ENCODE data around the gene CLIP3. TPM values are rescaled to one million over a fixed set of nuclear protein-coding genes. Genes with fewer than 3 reads are reported as not detected.

Gene CLIP3
- total RNA-seq, 1 experiment from 2014 or later, result 1.5 TPM

GRCh38 chr19:36061367-36061766 lies 28.7 kb upstream of the CLIP3 start:
- Histone ChIP-seq H3K9me2 (ENCODE audit: insufficient read depth) (no peaks in the 10 kb centered on the region), H3K36me3 (ENCODE audit: control insufficient read depth in 1 of 2, insufficient read depth in 2 of 2, low read length in 2 of 2) (peaks cover 13 to 27% of the 10 kb centered on the region in 2 experiments; a peak in 3 of 4 replicates), H3K79me2 (ENCODE audit: insufficient read depth, low read length) (peaks cover 20% of the 10 kb centered on the region), H3K4me3 (replicated peaks in 1 of 2; ENCODE audit: low read depth in 1 of 2, low read length in 2 of 2) (no peak overlapping the region), H3K9me3 (ENCODE audit: control insufficient read depth in 1 of 2, insufficient read depth in 1 of 2, low read depth in 1 of 2, low read length in 2 of 2) (no peaks in the 10 kb centered on the region), H4K20me1 (ENCODE audit: insufficient read depth) (no peaks in the 10 kb centered on the region), H2AFZ (ENCODE audit: low read depth, low read length, poor library complexity, severe bottlenecking) (no peak overlapping the region), H3K27ac (ENCODE audit: low read depth, low read length) (no peak overlapping the region), H3K27me3 (ENCODE audit: insufficient read depth, low read length) (no peaks in the 10 kb centered on the region), H3K9ac (ENCODE audit: low read length) (no peak overlapping the region), H3K4me2 (ENCODE audit: low read length) (no peak overlapping the region), H3K4me1 (ENCODE audit: control insufficient read depth in 1 of 2, insufficient read depth in 2 of 2, low read length in 2 of 2) (peaks cover 0 to 2% of the 10 kb centered on the region in 2 experiments; a peak in 2 of 4 replicates)
- ChIA-PET RAD21 (ENCODE audit: low non-redundant PET in 1 of 2, low total read pairs in 2 of 2, uncharacterized antibody in 2 of 2, unreplicated experiment in 2 of 2) (interaction anchor here in 1 of 2 experiments (1.0 kb wide), 1 partner anchor 67 kb away, joined by 4 read pairs; no protein-coding TSS in a partner anchor), POLR2A (interaction anchor here (1.6 kb wide), 1 partner anchor 54 kb away, joined by 4 read pairs; the partner anchor contains the start of genes POLR2I and TBCB), CTCF (interaction anchor here (1.2 kb wide), 1 partner anchor 65 kb away, joined by 3 read pairs; no protein-coding TSS in a partner anchor)
- intact Hi-C loops (cut with micrococcal nuclease), result loop anchor here (5.0 to 10.0 kb wide), 3 partner anchors 66 to 1053 kb away; partner anchors contain the start of gene ZNF566
- TF ChIP-seq SIN3A (IDR thresholded peaks at IDR 0.05; ENCODE audit: low read depth), result no peak
- no peak for TF ChIP-seq CTCF (IDR thresholded peaks at IDR 0.05 in 2 of 3, conservative IDR thresholded peaks at IDR 0.05 in 1 of 3; ENCODE audit: borderline replicate concordance in 1 of 3, insufficient read depth in 1 of 3, low read depth in 2 of 3, low read length in 2 of 3)
- TF ChIP-seq MAX (IDR thresholded peaks at IDR 0.05), result no peak
- no peak for TF ChIP-seq RAD21 (IDR thresholded peaks at IDR 0.05; ENCODE audit: low read depth)
- no peak for TF ChIP-seq YY1 (IDR thresholded peaks at IDR 0.05; ENCODE audit: extremely low read depth, insufficient replicate concordance, low read depth, low read length)
- TF ChIP-seq ZBTB33 (IDR thresholded peaks at IDR 0.05; ENCODE audit: extremely low read depth, insufficient replicate concordance, low read length), result no peak
- TF ChIP-seq SP1 (IDR thresholded peaks at IDR 0.05; ENCODE audit: low read depth), result no peak
- no peak for TF ChIP-seq REST (IDR thresholded peaks at IDR 0.05; ENCODE audit: low read depth)
- TF ChIP-seq FOSL1 (IDR thresholded peaks at IDR 0.05; ENCODE audit: low read depth), result no peak
- no peak for TF ChIP-seq EZH2phosphoT487 (IDR thresholded peaks at IDR 0.05; ENCODE audit: borderline replicate concordance)
- TF ChIP-seq POLR2AphosphoS5 (IDR thresholded peaks at IDR 0.05; ENCODE audit: low read depth, low read length), result no peak
- no peak for TF ChIP-seq ATF3 (IDR thresholded peaks at IDR 0.05)
- TF ChIP-seq POLR2A (IDR thresholded peaks at IDR 0.05; ENCODE audit: borderline replicate concordance, extremely low read depth, insufficient read depth, insufficient read length), result no peak
- no peak for TF ChIP-seq EGR1 (IDR thresholded peaks at IDR 0.05; ENCODE audit: low read depth)
- no peak for TF ChIP-seq ELF1 (IDR thresholded peaks at IDR 0.05; ENCODE audit: borderline replicate concordance, low read depth)
- TF ChIP-seq CBX3 (IDR thresholded peaks at IDR 0.05; ENCODE audit: low read depth), result no peak
- TF ChIP-seq TCF7L2 (IDR thresholded peaks at IDR 0.05; ENCODE audit: borderline replicate concordance, extremely low read depth, insufficient read depth, insufficient read length), result no peak
- TF ChIP-seq ZFX (IDR thresholded peaks at IDR 0.05), result no peak
- no peak for ATAC-seq
- no peak for DNase-seq (ENCODE audit: low read depth, low spot score)
- BruUV-seq (replicated peaks), result no TSS peak

Data from HCT116 (cell line).